ENCODE results near the gene GLT6D1. TPM values are rescaled to one million over a fixed set of nuclear protein-coding genes. Genes with fewer than 3 reads are reported as not detected.

The GLT6D1 gene
- total RNA-seq, 1 experiment from 2014 or later, result not detected

- ATAC-seq (no peak), DNase-seq (ENCODE audit: low read depth, low spot score) (no peak)
- ChIA-PET CTCF (no interaction called here), POLR2A (no interaction called here)
- in situ Hi-C loops (cut with HindIII; ENCODE audit: low pct_unique_long_range_greater_than_20kb, low sequenced_read_pairs) (no loop called here), intact Hi-C loops (cut with micrococcal nuclease; ENCODE audit: unreplicated experiment) (no loop called here)
- no peaks in the 10 kb centered on the region for H3K36me3 ChIP-seq (ENCODE audit: control insufficient read depth, insufficient read depth, low read length)
- TF ChIP-seq CTCF (IDR thresholded peaks at IDR 0.05), result no peak
- TF ChIP-seq, protein P1, sequence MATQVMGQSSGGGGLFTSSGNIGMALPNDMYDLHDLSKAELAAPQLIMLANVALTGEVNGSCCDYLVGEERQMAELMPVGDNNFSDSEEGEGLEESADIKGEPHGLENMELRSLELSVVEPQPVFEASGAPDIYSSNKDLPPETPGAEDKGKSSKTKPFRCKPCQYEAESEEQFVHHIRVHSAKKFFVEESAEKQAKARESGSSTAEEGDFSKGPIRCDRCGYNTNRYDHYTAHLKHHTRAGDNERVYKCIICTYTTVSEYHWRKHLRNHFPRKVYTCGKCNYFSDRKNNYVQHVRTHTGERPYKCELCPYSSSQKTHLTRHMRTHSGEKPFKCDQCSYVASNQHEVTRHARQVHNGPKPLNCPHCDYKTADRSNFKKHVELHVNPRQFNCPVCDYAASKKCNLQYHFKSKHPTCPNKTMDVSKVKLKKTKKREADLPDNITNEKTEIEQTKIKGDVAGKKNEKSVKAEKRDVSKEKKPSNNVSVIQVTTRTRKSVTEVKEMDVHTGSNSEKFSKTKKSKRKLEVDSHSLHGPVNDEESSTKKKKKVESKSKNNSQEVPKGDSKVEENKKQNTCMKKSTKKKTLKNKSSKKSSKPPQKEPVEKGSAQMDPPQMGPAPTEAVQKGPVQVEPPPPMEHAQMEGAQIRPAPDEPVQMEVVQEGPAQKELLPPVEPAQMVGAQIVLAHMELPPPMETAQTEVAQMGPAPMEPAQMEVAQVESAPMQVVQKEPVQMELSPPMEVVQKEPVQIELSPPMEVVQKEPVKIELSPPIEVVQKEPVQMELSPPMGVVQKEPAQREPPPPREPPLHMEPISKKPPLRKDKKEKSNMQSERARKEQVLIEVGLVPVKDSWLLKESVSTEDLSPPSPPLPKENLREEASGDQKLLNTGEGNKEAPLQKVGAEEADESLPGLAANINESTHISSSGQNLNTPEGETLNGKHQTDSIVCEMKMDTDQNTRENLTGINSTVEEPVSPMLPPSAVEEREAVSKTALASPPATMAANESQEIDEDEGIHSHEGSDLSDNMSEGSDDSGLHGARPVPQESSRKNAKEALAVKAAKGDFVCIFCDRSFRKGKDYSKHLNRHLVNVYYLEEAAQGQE (IDR thresholded peaks at IDR 0.05; ENCODE audit: insufficient read depth in 1 of 2, low read depth in 2 of 2, low read length in 1 of 2), result no peak
- TF ChIP-seq TCF7L2 (IDR thresholded peaks at IDR 0.05; ENCODE audit: low read depth, low read length), result no peak
- no peak for TF ChIP-seq POLR2AphosphoS5 (IDR thresholded peaks at IDR 0.05; ENCODE audit: low read depth, low read length)
- TF ChIP-seq SIN3A (IDR thresholded peaks at IDR 0.05; ENCODE audit: borderline replicate concordance, insufficient read depth, low read depth, low read length), result no peak
- no peak overlapping the region for H3K4me3 ChIP-seq (ENCODE audit: low read depth in 2 of 2, low read length in 2 of 2)
- BruUV-seq (replicated peaks), result no TSS peak
- H3K27me3 ChIP-seq (ENCODE audit: control insufficient read depth, insufficient read depth, low read length), result no peaks in the 10 kb centered on the region
- H3K27ac ChIP-seq (ENCODE audit: low read length), result no peak overlapping the region
- no peaks in the 10 kb centered on the region for H3K4me1 ChIP-seq (ENCODE audit: control insufficient read depth, insufficient read depth, low read length)
- no peaks in the 10 kb centered on the region for H3K9me3 ChIP-seq (ENCODE audit: control insufficient read depth, insufficient read depth, low read depth, low read length)
These were observed 24.5 kb upstream of the GLT6D1 start for GRCh38 chr9:135663857-135664256.

GRCh38 chr9:135663451-135663770 lies 24.1 kb upstream of the GLT6D1 start:
- no peaks in the 10 kb centered on the region for H3K36me3 ChIP-seq (ENCODE audit: control insufficient read depth, insufficient read depth, low read length)
- H3K27ac ChIP-seq (ENCODE audit: low read length), result no peak overlapping the region
- TF ChIP-seq, protein P1 (IDR thresholded peaks at IDR 0.05; ENCODE audit: insufficient read depth in 1 of 2, low read depth in 2 of 2, low read length in 1 of 2), result no peak
- TF ChIP-seq POLR2AphosphoS5 (IDR thresholded peaks at IDR 0.05; ENCODE audit: low read depth, low read length), result no peak
- TF ChIP-seq CTCF (IDR thresholded peaks at IDR 0.05), result no peak
- TF ChIP-seq SIN3A (IDR thresholded peaks at IDR 0.05; ENCODE audit: borderline replicate concordance, insufficient read depth, low read depth, low read length), result no peak
- TF ChIP-seq TCF7L2 (IDR thresholded peaks at IDR 0.05; ENCODE audit: low read depth, low read length), result no peak
- ATAC-seq, result no peak
- ChIA-PET POLR2A (no interaction called here), CTCF (no interaction called here)
- in situ Hi-C loops (cut with HindIII; ENCODE audit: low pct_unique_long_range_greater_than_20kb, low sequenced_read_pairs), result no loop called here
- no TSS peak for BruUV-seq (replicated peaks)
- intact Hi-C loops (cut with micrococcal nuclease; ENCODE audit: unreplicated experiment), result no loop called here
- no peak for DNase-seq (ENCODE audit: low read depth, low spot score)
- no peak overlapping the region for H3K4me3 ChIP-seq (ENCODE audit: low read depth in 2 of 2, low read length in 2 of 2)
- no peaks in the 10 kb centered on the region for H3K27me3 ChIP-seq (ENCODE audit: control insufficient read depth, insufficient read depth, low read length)
- no peaks in the 10 kb centered on the region for H3K4me1 ChIP-seq (ENCODE audit: control insufficient read depth, insufficient read depth, low read length)
- H3K9me3 ChIP-seq (ENCODE audit: control insufficient read depth, insufficient read depth, low read depth, low read length), result no peaks in the 10 kb centered on the region
